Neural cell (in vitro differentiated cells): ENCODE measurements around the gene LMBRD2.

Experiments
- EZH2 ChIP-seq: fragments of 200-600, 300-800 bp; shearing (Covaris generic), sonication (generic); IDR thresholded peaks from 2 replicates; pipeline ENCODE4 v1.6.1; 2014; ENCODE audit warnings: antibody characterized with exemption, low read length, borderline replicate concordance, mild to moderate bottlenecking; ENCODE audit not compliant: insufficient read depth, poor library complexity, severe bottlenecking
- POLR2AphosphoS5 ChIP-seq: IDR thresholded peaks from 2 replicates; pipeline ENCODE4 v1.6.1; 2012
- RAD21 ChIP-seq: fragments of 450-650 bp; conservative IDR thresholded peaks from 2 replicates; pipeline ENCODE4 v1.6.1; 2014; ENCODE audit warnings: antibody characterized with exemption, mild to moderate bottlenecking, moderate library complexity
- TAF1 ChIP-seq: IDR thresholded peaks from 2 replicates; pipeline ENCODE4 v1.6.1; 2012; ENCODE audit warnings: low read depth
- TF ChIP-seq, protein P1 (sequence below): fragments of 450-650 bp; IDR thresholded peaks from 2 replicates; pipeline ENCODE4 v1.5.1; 2014; ENCODE audit warnings: antibody characterized with exemption, mild to moderate bottlenecking, moderate library complexity; ENCODE audit not compliant: poor library complexity, severe bottlenecking
- TF ChIP-seq, protein P2 (sequence below): IDR thresholded peaks from 2 replicates; pipeline ENCODE4 v1.6.1; 2012; ENCODE audit warnings: borderline replicate concordance

DNA sequence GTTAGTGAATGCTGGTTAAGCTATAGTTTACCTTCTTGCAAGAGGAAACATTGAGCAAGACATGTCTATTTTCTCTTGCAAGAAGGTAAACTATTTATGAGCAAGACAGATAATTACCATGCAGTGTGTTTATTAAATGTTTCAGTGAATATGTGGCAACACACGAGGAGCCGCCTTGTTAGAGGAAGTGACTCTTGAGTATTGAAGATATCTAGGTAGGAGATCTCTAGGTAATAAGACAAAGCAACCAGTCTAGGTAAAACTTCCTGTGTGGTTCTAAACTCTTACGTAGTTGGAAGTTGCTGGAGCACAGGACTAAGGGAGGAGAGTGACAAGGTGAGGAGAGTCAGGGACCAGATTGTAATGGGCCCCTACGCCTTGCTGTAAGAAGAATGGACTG, 17.1 kb upstream of the LMBRD2 start:
- TF ChIP-seq, protein P1, sequence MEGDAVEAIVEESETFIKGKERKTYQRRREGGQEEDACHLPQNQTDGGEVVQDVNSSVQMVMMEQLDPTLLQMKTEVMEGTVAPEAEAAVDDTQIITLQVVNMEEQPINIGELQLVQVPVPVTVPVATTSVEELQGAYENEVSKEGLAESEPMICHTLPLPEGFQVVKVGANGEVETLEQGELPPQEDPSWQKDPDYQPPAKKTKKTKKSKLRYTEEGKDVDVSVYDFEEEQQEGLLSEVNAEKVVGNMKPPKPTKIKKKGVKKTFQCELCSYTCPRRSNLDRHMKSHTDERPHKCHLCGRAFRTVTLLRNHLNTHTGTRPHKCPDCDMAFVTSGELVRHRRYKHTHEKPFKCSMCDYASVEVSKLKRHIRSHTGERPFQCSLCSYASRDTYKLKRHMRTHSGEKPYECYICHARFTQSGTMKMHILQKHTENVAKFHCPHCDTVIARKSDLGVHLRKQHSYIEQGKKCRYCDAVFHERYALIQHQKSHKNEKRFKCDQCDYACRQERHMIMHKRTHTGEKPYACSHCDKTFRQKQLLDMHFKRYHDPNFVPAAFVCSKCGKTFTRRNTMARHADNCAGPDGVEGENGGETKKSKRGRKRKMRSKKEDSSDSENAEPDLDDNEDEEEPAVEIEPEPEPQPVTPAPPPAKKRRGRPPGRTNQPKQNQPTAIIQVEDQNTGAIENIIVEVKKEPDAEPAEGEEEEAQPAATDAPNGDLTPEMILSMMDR, result no peak
- TF ChIP-seq RAD21, result no peak
- no peak for TF ChIP-seq EZH2
- TF ChIP-seq TAF1, result no peak
- no peak for TF ChIP-seq POLR2AphosphoS5
- TF ChIP-seq, protein P2, sequence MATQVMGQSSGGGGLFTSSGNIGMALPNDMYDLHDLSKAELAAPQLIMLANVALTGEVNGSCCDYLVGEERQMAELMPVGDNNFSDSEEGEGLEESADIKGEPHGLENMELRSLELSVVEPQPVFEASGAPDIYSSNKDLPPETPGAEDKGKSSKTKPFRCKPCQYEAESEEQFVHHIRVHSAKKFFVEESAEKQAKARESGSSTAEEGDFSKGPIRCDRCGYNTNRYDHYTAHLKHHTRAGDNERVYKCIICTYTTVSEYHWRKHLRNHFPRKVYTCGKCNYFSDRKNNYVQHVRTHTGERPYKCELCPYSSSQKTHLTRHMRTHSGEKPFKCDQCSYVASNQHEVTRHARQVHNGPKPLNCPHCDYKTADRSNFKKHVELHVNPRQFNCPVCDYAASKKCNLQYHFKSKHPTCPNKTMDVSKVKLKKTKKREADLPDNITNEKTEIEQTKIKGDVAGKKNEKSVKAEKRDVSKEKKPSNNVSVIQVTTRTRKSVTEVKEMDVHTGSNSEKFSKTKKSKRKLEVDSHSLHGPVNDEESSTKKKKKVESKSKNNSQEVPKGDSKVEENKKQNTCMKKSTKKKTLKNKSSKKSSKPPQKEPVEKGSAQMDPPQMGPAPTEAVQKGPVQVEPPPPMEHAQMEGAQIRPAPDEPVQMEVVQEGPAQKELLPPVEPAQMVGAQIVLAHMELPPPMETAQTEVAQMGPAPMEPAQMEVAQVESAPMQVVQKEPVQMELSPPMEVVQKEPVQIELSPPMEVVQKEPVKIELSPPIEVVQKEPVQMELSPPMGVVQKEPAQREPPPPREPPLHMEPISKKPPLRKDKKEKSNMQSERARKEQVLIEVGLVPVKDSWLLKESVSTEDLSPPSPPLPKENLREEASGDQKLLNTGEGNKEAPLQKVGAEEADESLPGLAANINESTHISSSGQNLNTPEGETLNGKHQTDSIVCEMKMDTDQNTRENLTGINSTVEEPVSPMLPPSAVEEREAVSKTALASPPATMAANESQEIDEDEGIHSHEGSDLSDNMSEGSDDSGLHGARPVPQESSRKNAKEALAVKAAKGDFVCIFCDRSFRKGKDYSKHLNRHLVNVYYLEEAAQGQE, result no peak
